Hepatocyte (in vitro differentiated cells): ENCODE measurements around the gene SCAMP5. TPM values are rescaled to one million over a fixed set of nuclear protein-coding genes. Genes with fewer than 3 reads are reported as not detected.

Source experiments
- DNase-seq: peaks from one replicate; pipeline ENCODE4 v3.0.0-alpha.2; 2016; ENCODE audit warnings: low spot score
- H2AFZ ChIP-seq: fragments of 200-600 bp; sonication (generic); 2 replicates; pipeline ENCODE4 v1.6.0; 2016; ENCODE audit warnings: antibody characterized with exemption, mild to moderate bottlenecking
- H3K27ac ChIP-seq: fragments of 200-600 bp; sonication (generic); 2 replicates; pipeline ENCODE4 v1.5.1; 2016; ENCODE audit warnings: mild to moderate bottlenecking
- H3K27me3 ChIP-seq: fragments of 200-600 bp; sonication (generic); 2 replicates; pipeline ENCODE4 v1.6.1; 2016
- H3K36me3 ChIP-seq: fragments of 200-600 bp; sonication (generic); replicated peaks from 2 replicates; pipeline ENCODE4 v1.5.1; 2016; ENCODE audit warnings: low read depth; ENCODE audit not compliant: insufficient read depth
- H3K4me1 ChIP-seq: fragments of 200-600 bp; sonication (generic); 2 replicates; pipeline ENCODE4 v1.5.1; 2016; ENCODE audit warnings: mild to moderate bottlenecking, moderate library complexity; ENCODE audit not compliant: insufficient read depth
- H3K4me2 ChIP-seq: fragments of 200-600 bp; sonication (generic); 2 replicates; pipeline ENCODE4 v1.6.0; 2016
- H3K4me3 ChIP-seq: fragments of 200-600 bp; sonication (generic); 2 replicates; pipeline ENCODE4 v1.5.1; 2016; ENCODE audit warnings: mild to moderate bottlenecking
- H3K79me2 ChIP-seq: fragments of 200-600 bp; sonication (generic); 2 replicates; pipeline ENCODE4 v1.6.0; 2017; ENCODE audit warnings: mild to moderate bottlenecking
- H3K9me2 ChIP-seq: fragments of 200-600 bp; sonication (generic); replicated peaks from 2 replicates; pipeline ENCODE4 v1.6.0; 2017; ENCODE audit warnings: mild to moderate bottlenecking; ENCODE audit not compliant: insufficient read depth
- H3K9me3 ChIP-seq: fragments of 200-600 bp; sonication (generic); 2 replicates; pipeline ENCODE4 v1.5.1; 2016; ENCODE audit warnings: low read depth, mild to moderate bottlenecking
- H4K20me1 ChIP-seq: fragments of 200-600 bp; sonication (generic); 2 replicates; pipeline ENCODE4 v1.6.0; 2016; ENCODE audit warnings: mild to moderate bottlenecking; ENCODE audit not compliant: insufficient read depth, poor library complexity, severe bottlenecking
- CTCF ChIP-seq: fragments of 200-600 bp; sonication (generic); IDR thresholded peaks from 2 replicates; pipeline ENCODE4 v1.5.1; 2016; ENCODE audit warnings: antibody characterized with exemption, mild to moderate bottlenecking; ENCODE audit not compliant: poor library complexity
- EZH2 ChIP-seq: fragments of 200-600 bp; sonication (generic); IDR thresholded peaks from 2 replicates; pipeline ENCODE4 v1.6.1; 2016; ENCODE audit warnings: antibody characterized with exemption, mild to moderate bottlenecking, borderline replicate concordance
- EZH2phosphoT487 ChIP-seq: fragments of 200-600 bp; sonication (generic); IDR thresholded peaks from one replicate; pipeline ENCODE4 v1.6.1; 2018; ENCODE audit warnings: antibody characterized with exemption, mild to moderate bottlenecking, low read depth, moderate library complexity; ENCODE audit not compliant: unreplicated experiment, severe bottlenecking
- WGBS: methylation state at CpG from one replicate; pipeline ENCODE4 v1.1.6; 2016; ENCODE audit warnings: low lambda C conversion rate; ENCODE audit errors: missing lambda C conversion rate; 5-methylcytosine and 5-hydroxymethylcytosine counted together
- polyA plus RNA-seq: library from polyadenylated mRNA; unstranded; fragments of >200 nt; fragmentation: Nextera tagmentation; extraction: Ambion mirVana; gene quantifications from 2 replicates; pipeline ENCODE4 v1.2.1, GENCODE V29; 2016
- total RNA-seq: library from RNA; depleted of rRNA; stranded (reverse); fragments of >200 nt; gene quantifications from 2 replicates; pipeline ENCODE4 v1.2.3, GENCODE V29; 2014

Gene SCAMP5
- total and polyA plus RNA-seq, 2 experiments from 2014 or later, result 10.6 to 18.8 TPM

GRCh38 chr15:74964794-74965193, 30.6 kb upstream of the SCAMP5 start:
- no peak for DNase-seq
- Histone ChIP-seq H3K9me2 (no peaks in the 10 kb centered on the region), H3K27ac (no peak overlapping the region), H3K9me3 (no peaks in the 10 kb centered on the region), H3K79me2 (no peaks in the 10 kb centered on the region), H3K4me1 (no peaks in the 10 kb centered on the region), H2AFZ (no peak overlapping the region), H4K20me1 (no peaks in the 10 kb centered on the region), H3K4me2 (no peak overlapping the region), H3K36me3 (no peaks in the 10 kb centered on the region), H3K4me3 (no peak overlapping the region), H3K27me3 (peaks cover 29% of the 10 kb centered on the region)
- 43% methylated on average over 3 of the region's 3 CpGs for WGBS
- TF ChIP-seq EZH2 (no peak), EZH2phosphoT487 (no peak), CTCF (no peak)

GRCh38 chr15:74967670-74968069, 27.7 kb upstream of the SCAMP5 start:
- 98% methylated on average over 5 of the region's 5 CpGs for WGBS
- no peak overlapping the region for H2AFZ ChIP-seq

GRCh38 chr15:74976159-74976558, 19.2 kb upstream of the SCAMP5 start:
- no peaks in the 10 kb centered on the region for H3K9me2 ChIP-seq
- H3K36me3 ChIP-seq, result no peaks in the 10 kb centered on the region
- no peak for DNase-seq
- H3K9me3 ChIP-seq, result no peaks in the 10 kb centered on the region
- no peak overlapping the region for H3K4me3 ChIP-seq
- H3K79me2 ChIP-seq, result no peaks in the 10 kb centered on the region
- no peaks in the 10 kb centered on the region for H4K20me1 ChIP-seq
- no peaks in the 10 kb centered on the region for H3K27me3 ChIP-seq
- no peak overlapping the region for H2AFZ ChIP-seq
- no peak overlapping the region for H3K4me2 ChIP-seq
- TF ChIP-seq EZH2phosphoT487 (no peak), CTCF (no peak), EZH2 (no peak)
- H3K4me1 ChIP-seq, result no peaks in the 10 kb centered on the region
- no peak overlapping the region for H3K27ac ChIP-seq
- WGBS, result 88% methylated on average over 1 of the region's 1 CpG

More at GRCh38 chr15:74967670-74968069, 27.7 kb upstream of the SCAMP5 start:
- Histone ChIP-seq H3K79me2 (no peaks in the 10 kb centered on the region), H3K4me1 (no peaks in the 10 kb centered on the region), H3K27me3 (peaks cover 5% of the 10 kb centered on the region), H3K27ac (no peak overlapping the region), H3K36me3 (no peaks in the 10 kb centered on the region), H4K20me1 (no peaks in the 10 kb centered on the region), H3K4me2 (no peak overlapping the region), H3K9me2 (no peaks in the 10 kb centered on the region), H3K4me3 (no peak overlapping the region), H3K9me3 (no peaks in the 10 kb centered on the region)
- no peak for DNase-seq
- no peak for TF ChIP-seq EZH2phosphoT487
- TF ChIP-seq CTCF, result no peak
- no peak for TF ChIP-seq EZH2

- Histone ChIP-seq H3K27ac (no peak overlapping the region), H3K4me1 (no peaks in the 10 kb centered on the region), H3K27me3 (no peaks in the 10 kb centered on the region), H3K79me2 (no peaks in the 10 kb centered on the region), H3K4me3 (no peak overlapping the region), H3K9me2 (no peaks in the 10 kb centered on the region), H3K36me3 (no peaks in the 10 kb centered on the region), H2AFZ (no peak overlapping the region), H3K4me2 (no peak overlapping the region), H4K20me1 (no peaks in the 10 kb centered on the region), H3K9me3 (no peaks in the 10 kb centered on the region)
- TF ChIP-seq EZH2, result no peak
- no peak for TF ChIP-seq CTCF
- TF ChIP-seq EZH2phosphoT487, result no peak
- DNase-seq, result no peak
- WGBS, result 54% methylated on average over 4 of the region's 4 CpGs
Measured at GRCh38 chr15:74977599-74977998, 17.8 kb upstream of the SCAMP5 start.
